Jurkat, Clone E6-1 (cell line): ENCODE data around the gene ASAP2.
"Not testable (repeated sequence)": the region's sequence is repeated elsewhere in the genome, so short reads cannot be mapped to it uniquely, and the experiment has no call there.

Source experiments
- DNase-seq: peaks from one replicate; pipeline ENCODE4 v3.0.0-alpha.2; 2011; ENCODE audit warnings: low read depth, low spot score
- H3K4me3 ChIP-seq: 2 replicates; pipeline ENCODE4 v1.5.1; 2011; ENCODE audit warnings: mild to moderate bottlenecking, low read length, control low read depth, moderate library complexity

ASAP2 gene

DNA sequence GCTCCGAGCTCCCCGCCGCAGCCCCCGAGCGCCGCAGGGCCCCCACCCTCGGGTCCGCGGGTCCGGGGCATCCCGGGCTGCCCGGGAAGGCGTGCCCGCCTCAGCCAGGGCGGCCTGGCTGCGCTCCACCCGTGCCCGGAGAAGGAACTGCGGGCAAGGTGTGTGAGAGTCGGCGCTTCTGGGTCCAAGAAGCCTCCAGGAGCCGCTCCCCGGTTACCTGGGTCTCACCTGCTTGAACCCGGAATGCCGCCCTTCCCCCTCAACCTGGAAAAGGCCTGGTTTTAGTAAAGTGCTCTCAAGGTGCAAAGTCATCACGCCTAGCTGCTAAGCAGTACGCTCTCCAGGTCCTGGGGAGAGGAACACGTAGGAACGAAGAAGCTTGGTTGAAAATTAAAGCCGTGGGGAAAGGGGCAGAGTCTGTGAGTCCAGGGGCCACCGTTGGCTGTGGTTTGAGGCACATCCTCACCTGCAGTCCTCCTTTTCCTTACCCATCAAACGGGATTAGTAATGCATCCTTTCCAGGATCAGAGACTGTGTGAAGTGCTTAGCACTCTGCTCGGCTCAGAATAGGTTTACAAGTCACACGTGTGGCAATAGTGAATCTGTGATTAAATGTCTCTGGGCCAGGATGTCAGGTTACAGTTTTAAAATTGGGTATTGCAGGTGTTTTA is 1.2 kb downstream of the ASAP2 start:
- DNase-seq: peak; percentile 44
- peak overlapping the region; percentile 60 for H3K4me3 ChIP-seq

DNA sequence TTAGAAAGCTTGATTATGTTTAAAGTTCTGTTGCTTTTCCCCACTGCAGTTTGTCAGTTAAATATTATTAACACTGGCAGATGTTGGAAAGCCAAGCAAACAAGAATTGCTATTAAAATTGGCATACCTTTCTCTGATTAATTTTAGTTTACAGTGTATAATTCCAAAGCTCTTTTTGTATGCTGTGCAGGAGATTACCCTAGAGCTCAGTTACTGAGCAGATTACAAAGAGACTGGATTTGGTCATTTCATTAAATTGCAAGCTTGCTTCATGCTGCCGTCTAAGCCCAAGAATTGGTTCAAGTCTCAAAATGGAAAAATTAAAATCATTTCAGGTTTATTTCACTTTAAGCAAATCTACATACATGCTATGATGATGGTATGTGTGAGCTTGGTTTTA is 2.3 kb downstream of the ASAP2 start:
- no peak overlapping the region for H3K4me3 ChIP-seq
- no peak for DNase-seq

DNA sequence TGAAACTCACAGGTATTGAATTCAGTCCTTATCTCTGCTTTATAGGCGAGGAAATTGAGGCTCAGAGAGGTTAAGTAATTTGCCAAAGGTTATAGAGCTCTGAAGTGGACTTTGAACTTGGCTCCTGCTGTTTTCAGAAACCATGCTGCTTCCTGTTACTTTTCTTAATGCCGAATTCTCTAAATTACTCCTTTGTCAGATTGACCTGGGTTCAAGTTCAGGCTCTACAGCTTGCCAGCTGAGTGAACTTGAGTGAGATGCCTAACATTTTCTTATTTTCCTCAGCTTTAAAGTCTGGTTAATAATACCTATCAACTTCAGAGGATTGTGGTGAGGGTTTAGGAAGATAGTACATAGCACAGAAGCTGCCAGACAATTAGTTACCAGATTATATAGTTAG is 3.4 kb downstream of the ASAP2 start:
- no peak overlapping the region for H3K4me3 ChIP-seq
- DNase-seq: no peak

DNA sequence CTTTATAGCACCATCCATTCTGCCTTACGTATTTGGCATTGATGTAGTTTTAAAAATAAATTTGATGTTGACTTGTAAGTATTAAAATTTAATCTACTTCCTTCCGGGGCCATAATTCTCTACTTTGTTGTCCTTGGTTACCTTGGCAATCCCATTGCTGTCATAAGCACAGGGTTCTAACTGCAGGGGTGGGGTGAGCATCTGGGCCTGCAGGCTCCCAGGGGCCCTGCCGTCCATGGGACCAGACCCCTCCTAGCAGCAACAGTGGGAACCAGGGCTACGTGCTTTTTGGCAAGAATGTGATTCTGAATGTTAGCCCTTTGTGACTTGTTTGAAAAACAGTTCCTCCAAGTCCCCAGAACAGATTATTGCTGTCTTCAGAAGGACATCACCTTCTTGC is 4.9 kb downstream of the ASAP2 start:
- DNase-seq: no peak
- H3K4me3 ChIP-seq: no peak overlapping the region

DNA sequence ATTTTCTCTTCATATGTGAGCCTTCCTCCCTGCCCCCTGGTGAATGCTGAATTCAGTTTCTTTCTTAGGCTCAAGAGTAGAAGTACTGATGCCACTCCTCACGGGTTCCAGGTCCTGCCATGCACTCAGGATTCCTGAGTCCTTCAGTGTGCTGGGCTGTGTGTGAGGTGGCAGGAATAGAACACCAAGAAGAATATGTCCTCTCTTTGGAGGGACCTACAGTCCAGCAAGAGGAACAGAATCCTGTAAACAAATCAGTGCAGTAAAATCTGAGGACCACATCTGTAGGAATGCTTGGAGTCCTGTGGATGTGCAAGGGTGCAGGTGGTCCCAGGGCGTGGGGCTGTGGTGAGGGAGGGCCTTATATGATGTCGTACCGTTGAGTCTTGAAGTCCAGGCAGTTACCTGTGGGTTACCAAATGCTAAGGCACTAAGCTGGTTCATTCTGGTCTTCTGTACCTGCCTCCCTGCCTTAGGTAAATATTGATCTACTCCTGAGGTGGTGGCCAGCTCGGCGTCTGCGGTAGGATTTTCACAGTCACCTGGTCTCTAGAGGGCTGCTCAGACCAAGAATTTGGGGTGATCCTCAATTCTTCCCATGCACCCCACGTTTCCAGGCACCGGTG is 5.5 kb downstream of the ASAP2 start:
- no peak overlapping the region for H3K4me3 ChIP-seq
- DNase-seq: no peak

DNA sequence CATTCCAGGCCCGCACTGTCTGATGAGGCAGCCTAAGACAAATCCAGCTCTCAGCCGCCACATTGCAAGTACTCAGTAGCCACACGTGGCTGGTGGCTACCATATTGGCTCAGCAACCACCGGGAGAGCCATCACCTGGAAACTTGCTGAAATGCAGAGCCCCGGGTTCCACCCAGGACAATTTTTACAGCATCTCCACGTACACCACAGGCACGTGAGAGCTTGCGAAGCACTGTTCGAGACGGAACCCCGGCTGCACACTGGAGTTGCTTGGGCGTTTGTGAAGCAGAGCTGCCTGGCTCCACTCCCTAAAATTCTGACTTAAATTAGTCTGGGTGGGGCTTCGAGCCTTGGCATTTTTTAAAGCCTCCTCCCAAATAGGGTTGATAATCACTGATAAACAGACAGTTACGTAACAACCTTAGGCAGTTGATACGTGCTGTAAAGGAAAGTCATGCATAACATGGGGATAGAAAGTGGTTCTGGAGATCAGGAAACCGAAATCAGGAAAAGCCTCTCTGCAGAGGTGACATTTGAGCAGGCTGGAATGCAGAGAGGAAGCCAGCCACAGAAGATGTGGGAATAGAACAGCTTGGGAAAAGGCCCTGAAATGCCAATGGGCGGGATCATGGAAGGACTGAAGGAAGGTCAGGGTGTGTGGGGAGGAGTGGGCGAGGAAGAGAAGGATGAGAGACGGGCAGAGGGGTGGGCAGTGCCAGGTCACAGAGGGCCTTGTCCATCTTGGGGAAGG is 6.2 kb downstream of the ASAP2 start:
- no peak for DNase-seq
- H3K4me3 ChIP-seq: no peak overlapping the region

DNA sequence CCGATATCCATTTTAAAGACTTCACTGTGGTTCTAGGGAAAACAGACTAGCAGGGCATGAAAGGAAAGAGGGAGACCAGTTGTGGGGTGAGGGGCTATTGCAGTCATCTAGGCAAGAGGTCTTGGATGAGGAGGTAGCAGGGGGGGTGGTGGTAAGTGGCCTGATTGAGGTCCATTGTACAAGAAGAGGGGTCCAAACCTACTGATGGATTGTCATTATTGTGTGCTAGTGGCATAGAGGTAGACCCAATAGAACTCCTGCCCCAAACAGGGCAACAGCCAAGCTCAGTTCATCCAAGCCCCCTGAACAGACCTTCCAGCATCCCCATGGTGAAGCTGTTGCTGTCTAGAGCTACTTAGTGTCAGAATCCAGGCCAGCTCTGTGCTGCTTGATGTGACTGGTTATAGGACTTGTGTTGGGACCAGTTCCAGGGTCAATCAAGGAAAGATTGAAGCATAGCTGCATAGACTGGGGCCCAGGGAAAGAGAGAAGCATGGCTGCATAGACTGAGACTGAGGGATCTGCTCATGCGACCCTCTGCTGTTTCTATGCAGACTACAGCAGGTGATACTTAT is 7.0 kb downstream of the ASAP2 start:
- H3K4me3 ChIP-seq: no peak overlapping the region
- DNase-seq: no peak

DNA sequence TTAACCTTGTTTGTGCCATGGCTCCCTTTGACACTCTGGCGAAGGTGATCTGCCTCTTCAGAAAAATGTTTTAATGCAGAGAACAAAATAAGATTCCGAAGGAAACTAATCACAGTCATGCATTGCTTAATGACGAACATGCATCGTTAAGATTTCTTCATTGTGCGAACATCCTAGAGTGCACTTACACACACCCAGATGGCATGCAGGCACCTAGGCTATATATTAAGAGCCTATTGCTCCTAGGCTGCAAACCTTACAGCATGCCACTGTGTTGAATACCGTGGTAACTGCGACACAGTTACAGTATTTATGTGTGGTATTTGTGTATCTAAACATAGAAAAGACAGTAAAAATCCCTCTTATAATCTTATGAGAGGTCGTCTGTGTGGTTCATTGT is 8.3 kb downstream of the ASAP2 start:
- DNase-seq: no peak

DNA sequence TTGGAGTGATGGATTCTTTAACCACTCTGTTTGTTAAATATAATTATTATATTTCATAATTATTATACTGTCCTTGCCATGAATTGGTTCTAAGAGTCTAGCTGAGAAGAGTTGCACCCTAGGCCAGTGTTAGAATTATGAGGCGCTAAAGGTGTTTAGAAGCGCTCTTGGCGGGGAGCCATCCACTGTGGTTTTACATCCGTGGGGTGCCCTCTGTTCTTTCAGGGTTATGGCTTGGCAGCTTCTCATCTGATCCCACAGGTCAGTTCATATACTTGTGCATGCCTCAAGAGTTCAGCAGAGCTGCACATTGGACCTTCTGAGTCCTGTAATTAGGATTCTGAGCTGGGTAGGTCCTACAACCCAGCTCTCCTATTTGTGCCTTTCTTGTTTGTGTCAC is 9.1 kb downstream of the ASAP2 start:
- peak; percentile 59 for DNase-seq
- H3K4me3 ChIP-seq: no peak overlapping the region

More for the DNA sequence above, 8.3 kb downstream of the ASAP2 start:
- no peak overlapping the region for H3K4me3 ChIP-seq

DNA sequence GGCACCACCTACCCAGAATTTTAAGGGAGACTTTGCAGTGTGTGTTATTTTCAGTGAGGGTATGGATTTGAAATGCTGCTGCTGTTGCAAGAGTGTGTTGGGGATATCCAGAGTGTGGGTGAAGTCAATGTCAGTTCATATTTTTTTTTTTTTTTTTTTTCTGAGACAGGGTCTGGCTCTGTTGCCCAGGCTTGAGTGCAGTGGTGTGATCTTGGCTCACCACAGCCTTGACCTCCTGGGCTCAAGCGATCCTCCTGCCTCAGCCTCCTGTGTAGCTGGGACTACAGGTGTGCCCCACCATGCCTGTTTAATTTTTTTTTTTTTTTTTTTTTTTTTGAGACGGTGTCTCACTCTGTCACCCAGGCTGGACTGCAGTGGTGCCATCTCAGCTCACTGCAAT is 9.5 kb downstream of the ASAP2 start:
- DNase-seq, H3K4me3 ChIP-seq: not testable (repeated sequence)

DNA sequence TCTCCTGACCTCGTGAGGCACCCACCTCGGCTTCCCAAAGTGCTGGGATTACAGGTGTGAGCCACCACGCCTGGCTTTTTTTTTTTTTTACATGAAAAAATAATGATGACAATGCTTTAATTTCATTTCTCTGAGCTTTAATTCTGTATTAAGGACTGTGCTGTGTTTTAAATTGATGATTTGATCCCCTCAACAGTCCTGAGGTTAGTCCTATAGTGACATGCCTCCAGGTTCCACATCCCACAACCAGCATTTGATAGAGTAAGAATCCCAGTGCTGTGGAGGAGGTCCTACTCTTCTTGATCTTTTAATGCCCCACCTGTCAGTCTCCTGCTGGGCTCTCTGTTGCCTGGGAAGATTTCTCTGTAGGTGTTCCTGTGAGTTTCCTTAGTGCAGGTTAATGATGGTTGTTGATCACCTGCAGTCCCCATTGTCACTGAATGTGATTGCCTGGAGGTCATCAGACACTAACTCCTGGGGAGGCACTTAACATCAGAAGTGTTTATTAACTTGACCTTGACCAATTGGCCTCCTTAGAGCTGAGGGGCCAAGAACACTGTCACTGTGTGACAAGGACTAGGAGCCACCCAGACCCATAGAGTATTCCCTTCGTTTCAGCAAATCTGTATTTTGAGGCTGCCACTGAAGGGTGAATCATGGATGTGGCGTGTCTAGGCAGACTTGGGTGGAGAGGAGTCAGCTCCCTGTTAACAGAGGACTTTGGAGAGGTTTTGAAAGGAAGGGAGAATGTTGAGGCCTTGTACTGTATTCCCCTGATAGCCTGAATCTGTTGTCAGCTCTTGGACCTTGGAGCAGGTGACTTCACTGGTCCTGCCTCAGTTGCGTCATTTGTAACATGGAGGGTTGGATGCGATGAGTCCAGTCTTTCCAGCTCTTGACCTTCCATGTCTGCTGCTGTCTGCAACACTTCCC is 11.5 kb downstream of the ASAP2 start:
- no peak for DNase-seq
- H3K4me3 ChIP-seq: no peak overlapping the region

DNA sequence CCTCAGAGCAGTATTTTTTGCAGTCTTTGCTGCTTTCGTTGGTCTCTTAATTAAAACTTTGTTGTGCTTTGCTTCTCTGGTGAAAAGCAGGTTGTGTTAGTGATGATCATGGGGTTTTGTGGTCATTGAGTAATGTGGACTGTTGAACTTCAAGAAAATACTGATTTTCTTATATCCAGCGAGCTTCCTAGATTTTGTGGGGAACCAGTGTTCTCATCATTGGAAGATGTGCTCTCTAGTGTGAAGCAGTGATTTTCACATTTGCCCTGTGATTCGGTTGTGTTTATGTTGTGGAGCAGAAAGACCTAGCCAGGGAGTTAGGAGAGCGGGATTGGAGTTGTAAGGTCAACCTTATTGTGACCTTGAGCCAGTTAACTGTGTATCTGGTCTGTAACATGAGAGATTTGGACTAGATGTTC is 12.4 kb downstream of the ASAP2 start:
- DNase-seq: no peak
- no peak overlapping the region for H3K4me3 ChIP-seq

DNA sequence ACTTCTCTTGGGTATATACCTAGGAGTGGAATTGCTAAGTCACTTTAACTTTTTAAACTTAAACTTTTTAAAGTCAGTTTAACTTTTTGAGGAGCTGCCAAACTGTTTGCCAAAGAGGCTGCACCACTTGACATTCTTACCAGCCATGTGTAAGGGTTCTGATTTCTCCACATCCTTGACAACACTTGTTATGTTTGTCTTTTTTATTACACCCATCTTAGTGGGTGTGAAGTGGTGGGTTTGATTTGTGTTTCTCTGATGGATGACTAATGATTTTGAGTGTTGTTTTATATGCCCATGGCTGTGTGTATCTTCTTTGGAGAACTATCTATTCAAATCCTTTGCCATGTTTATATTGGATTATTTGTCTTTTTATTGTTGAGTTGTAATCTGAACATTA is 13.6 kb downstream of the ASAP2 start:
- DNase-seq: no peak

DNA sequence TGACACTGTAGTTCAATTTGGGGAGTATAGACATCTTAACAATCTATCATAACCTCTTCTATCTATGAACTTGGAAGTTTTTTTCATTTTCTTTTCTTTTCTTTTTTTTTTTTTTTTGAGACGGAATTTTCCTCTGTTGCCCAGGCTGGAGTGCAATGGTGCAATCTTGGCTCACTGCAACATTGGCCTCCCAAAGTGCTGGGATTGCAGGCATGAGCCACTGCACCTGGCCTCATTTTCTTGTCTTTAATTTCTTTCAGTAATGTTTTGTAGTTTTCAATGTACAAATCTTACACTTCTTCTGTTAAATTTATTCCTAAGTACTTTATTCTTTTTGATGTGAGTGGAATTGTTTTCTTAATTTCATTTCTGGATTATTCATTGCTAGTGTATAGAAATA is 14.6 kb downstream of the ASAP2 start:
- no peak for DNase-seq
- H3K4me3 ChIP-seq: no peak overlapping the region

More for the DNA sequence above, 13.6 kb downstream of the ASAP2 start:
- H3K4me3 ChIP-seq: no peak overlapping the region

DNA sequence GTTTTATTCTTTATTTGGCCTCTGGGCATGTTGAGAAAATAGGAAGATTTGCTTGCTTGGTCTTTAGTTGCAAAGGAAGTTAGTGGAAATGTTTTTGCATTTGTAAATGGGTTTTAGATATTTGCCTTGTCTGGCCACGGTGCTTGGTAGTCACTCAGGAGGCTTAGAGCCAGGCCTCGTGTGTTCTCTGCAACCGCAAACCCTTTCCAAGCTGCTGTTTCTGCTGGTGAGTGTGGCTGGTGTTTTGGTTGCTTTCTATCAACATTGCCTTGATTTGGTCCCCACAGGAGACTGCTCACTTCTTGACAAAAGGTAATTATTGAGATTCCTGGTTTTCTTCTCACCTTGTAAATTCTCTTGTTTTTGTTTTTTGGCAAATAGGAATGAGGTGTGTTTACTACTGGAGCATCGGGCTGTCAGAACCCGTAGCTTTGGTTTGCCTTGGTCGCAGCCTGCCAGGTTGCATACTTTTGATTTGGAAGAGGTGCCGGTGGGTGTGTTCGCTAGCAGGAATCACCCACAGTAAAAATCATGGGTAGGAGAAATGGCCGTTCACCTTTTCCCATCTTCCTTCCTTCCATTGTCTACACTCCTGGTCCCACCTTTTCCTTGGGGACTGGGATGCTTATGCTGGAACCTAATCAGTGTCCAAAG is 15.8 kb downstream of the ASAP2 start:
- no peak for DNase-seq
- H3K4me3 ChIP-seq: no peak overlapping the region

DNA sequence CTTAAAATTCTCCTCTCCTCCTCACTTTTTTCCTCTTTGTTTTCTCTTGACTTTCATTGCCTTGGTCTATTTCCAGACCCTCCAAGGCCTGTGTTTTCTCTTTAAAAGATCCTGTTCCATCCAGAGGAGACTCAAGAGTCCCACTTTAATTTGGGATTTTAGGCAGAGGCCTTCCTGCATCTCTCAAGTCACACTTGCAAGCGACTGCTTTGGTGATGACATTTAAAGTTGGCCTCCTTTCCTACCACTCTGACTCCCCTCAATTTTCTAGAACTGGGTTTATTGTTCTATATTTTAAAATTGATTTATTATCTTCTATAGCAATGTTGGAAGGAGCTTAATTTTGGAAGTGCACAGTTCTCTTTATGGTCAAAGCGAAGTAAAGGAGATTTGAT is 16.3 kb downstream of the ASAP2 start:
- H3K4me3 ChIP-seq: no peak overlapping the region
- no peak for DNase-seq

DNA sequence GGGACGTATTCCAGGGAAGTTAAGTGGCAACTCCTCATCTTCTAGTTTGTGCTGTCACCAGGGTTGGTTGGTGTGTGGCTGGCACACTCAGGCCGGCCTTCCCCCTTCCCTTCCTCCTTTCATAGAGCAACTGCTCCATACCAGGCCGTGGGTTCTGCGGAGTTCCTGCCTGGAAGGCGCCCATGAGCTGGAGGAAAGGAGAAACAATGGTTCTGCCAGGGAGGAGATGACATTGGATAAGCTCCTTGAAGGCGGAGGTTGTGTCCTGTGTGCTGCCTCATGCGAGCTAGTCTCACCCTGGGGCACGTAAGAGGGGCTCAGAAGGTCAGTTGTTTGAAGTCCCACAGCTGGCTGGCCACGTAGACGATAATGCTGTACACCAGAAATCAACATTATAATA is 19.2 kb downstream of the ASAP2 start:
- DNase-seq: no peak
- no peak overlapping the region for H3K4me3 ChIP-seq

DNA sequence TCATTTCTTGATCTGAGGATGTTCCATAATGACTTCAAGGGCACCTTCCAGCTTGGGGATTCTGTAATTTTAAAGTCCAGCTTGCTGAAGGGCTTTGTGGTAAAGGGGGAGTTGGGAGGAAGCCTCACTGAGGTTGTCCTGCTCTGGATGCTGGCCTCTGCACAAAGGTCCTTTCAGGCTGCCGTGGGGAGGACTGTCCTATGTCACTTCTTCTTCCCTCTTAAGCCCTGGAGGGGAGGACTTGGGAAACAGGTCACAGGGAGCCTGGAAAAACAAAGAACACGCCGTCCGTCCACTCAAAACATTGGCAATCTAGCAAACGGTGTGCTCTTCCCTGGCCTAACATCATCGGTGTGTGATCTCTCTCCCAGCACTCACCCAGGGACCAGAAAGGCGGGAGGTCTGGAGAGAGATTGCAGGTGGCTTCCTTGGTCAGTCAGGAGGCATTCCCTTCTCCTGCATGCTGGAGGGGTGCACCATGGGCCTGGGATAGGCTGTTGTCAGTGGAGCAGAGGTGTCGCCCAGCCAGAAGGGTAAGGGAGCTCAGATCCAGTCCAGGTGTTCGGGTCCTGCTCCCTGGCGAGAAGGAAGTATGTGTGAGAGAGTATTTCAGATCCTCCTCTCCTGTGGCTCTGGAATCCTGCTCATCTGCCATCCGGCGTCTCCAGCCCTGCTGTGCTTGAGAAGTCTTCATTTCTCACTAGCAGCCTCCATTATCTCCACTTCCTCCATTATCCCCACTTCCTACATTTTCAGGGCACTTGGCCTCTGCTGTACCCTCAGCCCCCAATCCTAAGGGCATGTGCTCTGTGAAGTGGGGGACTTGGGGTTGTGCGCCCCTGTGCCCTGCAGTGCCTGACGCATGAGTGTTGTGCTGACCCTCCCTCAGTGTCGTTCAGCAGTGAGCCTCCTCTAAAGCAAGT is 20.1 kb downstream of the ASAP2 start:
- no peak overlapping the region for H3K4me3 ChIP-seq
- DNase-seq: no peak
